Astrocyte (in vitro differentiated cells and primary cell): Measurements from ENCODE around the gene SRGN. TPM values are rescaled to one million over a fixed set of nuclear protein-coding genes. Genes with fewer than 3 reads are reported as not detected.

ENCODE experiments used
- DNase-seq: peaks from one replicate; pipeline ENCODE4 v3.0.0-alpha.2; 2010; ENCODE audit warnings: low read depth
- FAIRE-seq: peaks from 2 replicates; lab custom pipeline; 2011; peaks lifted over from hg19 to GRCh38; lab: Jason Lieb, UNC
- H2AFZ ChIP-seq: 2 replicates; pipeline ENCODE4 v1.6.0; 2012; ENCODE audit warnings: low read depth, low read length, inconsistent platforms
- H3K27ac ChIP-seq: 2 replicates; pipeline ENCODE4 v1.5.1; 2011; ENCODE audit warnings: low read depth, low read length, inconsistent platforms
- H3K27me3 ChIP-seq: 2 replicates; pipeline ENCODE4 v1.6.0; 2011; ENCODE audit warnings: low read length, inconsistent platforms; ENCODE audit not compliant: insufficient read depth
- H3K36me3 ChIP-seq: 2 replicates; pipeline ENCODE4 v1.5.1; 2011; ENCODE audit warnings: low read length, inconsistent platforms; ENCODE audit not compliant: insufficient read depth
- H3K4me1 ChIP-seq: 2 replicates; pipeline ENCODE4 v1.5.1; 2011; ENCODE audit warnings: low read length, inconsistent platforms; ENCODE audit not compliant: insufficient read depth
- H3K4me2 ChIP-seq: 2 replicates; pipeline ENCODE4 v1.6.0; 2012; ENCODE audit warnings: low read length, inconsistent platforms
- H3K4me3 ChIP-seq: 2 replicates; pipeline ENCODE4 v1.5.1; 2011; ENCODE audit warnings: low read depth, mild to moderate bottlenecking, low read length, inconsistent platforms; ENCODE audit not compliant: insufficient read depth
- H3K79me2 ChIP-seq: 2 replicates; pipeline ENCODE4 v1.6.0; 2012; ENCODE audit warnings: mild to moderate bottlenecking, low read length, inconsistent platforms; ENCODE audit not compliant: insufficient read depth
- H3K9ac ChIP-seq: 2 replicates; pipeline ENCODE4 v1.6.0; 2012; ENCODE audit warnings: mild to moderate bottlenecking, low read length, inconsistent platforms
- H3K9me3 ChIP-seq: 2 replicates; pipeline ENCODE4 v1.5.1; 2012; ENCODE audit warnings: low read depth, mild to moderate bottlenecking, low read length, inconsistent platforms; ENCODE audit not compliant: insufficient read depth
- H4K20me1 ChIP-seq: 2 replicates; pipeline ENCODE4 v1.6.0; 2012; ENCODE audit warnings: low read length, inconsistent platforms; ENCODE audit not compliant: insufficient read depth
- H3K27ac Mint-ChIP-seq: one replicate; pipeline ENCODE4 v1.8.0; 2021; ENCODE audit warnings: mild to moderate bottlenecking, mixed read lengths; ENCODE audit not compliant: unreplicated experiment
- H3K27me3 Mint-ChIP-seq: one replicate; pipeline ENCODE4 v1.8.0; 2021; ENCODE audit warnings: low read depth, mixed read lengths; ENCODE audit not compliant: unreplicated experiment
- H3K36me3 Mint-ChIP-seq: one replicate; pipeline ENCODE4 v1.8.0; 2021; ENCODE audit warnings: low read depth, mixed read lengths; ENCODE audit not compliant: unreplicated experiment
- H3K4me1 Mint-ChIP-seq: one replicate; pipeline ENCODE4 v1.8.0; 2021; ENCODE audit warnings: low read depth, mixed read lengths; ENCODE audit not compliant: unreplicated experiment
- H3K4me3 Mint-ChIP-seq: one replicate; pipeline ENCODE4 v1.8.0; 2021; ENCODE audit warnings: mild to moderate bottlenecking, moderate library complexity, mixed read lengths; ENCODE audit not compliant: unreplicated experiment
- H3K9me3 Mint-ChIP-seq: one replicate; pipeline ENCODE4 v1.8.0; 2021; ENCODE audit warnings: mild to moderate bottlenecking, mixed read lengths; ENCODE audit not compliant: unreplicated experiment
- CTCF ChIP-seq: IDR thresholded peaks from 2 replicates; pipeline ENCODE4 v1.5.1; 2011; ENCODE audit warnings: low read depth, mild to moderate bottlenecking, inconsistent platforms, low read length, moderate library complexity; ENCODE audit not compliant: insufficient read depth
- EZH2 ChIP-seq: IDR thresholded peaks from 2 replicates; pipeline ENCODE4 v1.6.1; 2012; ENCODE audit warnings: mild to moderate bottlenecking, low read length, inconsistent platforms; ENCODE audit not compliant: insufficient read depth
- total RNA-seq: library from RNA; stranded (reverse); gene quantifications from 2 replicates; pipeline ENCODE4 v1.2.1, GENCODE V29; 2021

Gene SRGN
- total RNA-seq, 1 donor from 2014 or later: 0.30 TPM

GRCh38 chr10:69142983-69143382 lies 55.1 kb downstream of the SRGN start:
- no peaks in the 10 kb centered on the region for H3K9me3 Mint-ChIP-seq
- H3K4me3 ChIP-seq: no peak overlapping the region
- H3K4me3 Mint-ChIP-seq: no peak overlapping the region
- peaks cover 2% of the 10 kb centered on the region for H3K36me3 Mint-ChIP-seq
- H3K79me2 ChIP-seq: peaks cover 80% of the 10 kb centered on the region
- H3K27me3 ChIP-seq: no peaks in the 10 kb centered on the region
- H3K27ac ChIP-seq: no peak overlapping the region
- no peak overlapping the region for H3K27ac Mint-ChIP-seq
- TF ChIP-seq EZH2 (no peak), CTCF (no peak)
- peaks cover 34% of the 10 kb centered on the region for H4K20me1 ChIP-seq
- FAIRE-seq (no peak), DNase-seq (no peak)
- no peaks in the 10 kb centered on the region for H3K27me3 Mint-ChIP-seq
- no peak overlapping the region for H2AFZ ChIP-seq
- H3K9ac ChIP-seq: no peak overlapping the region
- H3K4me1 Mint-ChIP-seq: no peaks in the 10 kb centered on the region
- no peak overlapping the region for H3K4me2 ChIP-seq
- no peaks in the 10 kb centered on the region for H3K36me3 ChIP-seq
- H3K4me1 ChIP-seq: no peaks in the 10 kb centered on the region
- no peaks in the 10 kb centered on the region for H3K9me3 ChIP-seq

- H3K4me1 Mint-ChIP-seq: no peaks in the 10 kb centered on the region
- DNase-seq (no peak), FAIRE-seq (no peak)
- Histone ChIP-seq H3K36me3 (no peaks in the 10 kb centered on the region), H2AFZ (no peak overlapping the region), H3K27me3 (no peaks in the 10 kb centered on the region), H3K9me3 (no peaks in the 10 kb centered on the region), H4K20me1 (peaks cover 36% of the 10 kb centered on the region), H3K4me2 (no peak overlapping the region), H3K79me2 (peaks cover 75% of the 10 kb centered on the region), H3K4me3 (no peak overlapping the region), H3K27ac (no peak overlapping the region), H3K9ac (no peak overlapping the region), H3K4me1 (no peaks in the 10 kb centered on the region)
- peaks cover 2% of the 10 kb centered on the region for H3K36me3 Mint-ChIP-seq
- no peaks in the 10 kb centered on the region for H3K27me3 Mint-ChIP-seq
- H3K4me3 Mint-ChIP-seq: no peak overlapping the region
- no peaks in the 10 kb centered on the region for H3K9me3 Mint-ChIP-seq
- TF ChIP-seq CTCF (no peak), EZH2 (no peak)
- no peak overlapping the region for H3K27ac Mint-ChIP-seq
Measured at GRCh38 chr10:69145329-69145728, 57.4 kb downstream of the SRGN start.

GRCh38 chr10:69145864-69146263 lies 58.0 kb downstream of the SRGN start:
- Mint-ChIP-seq H3K27me3 (no peaks in the 10 kb centered on the region), H3K4me1 (no peaks in the 10 kb centered on the region), H3K4me3 (no peak overlapping the region), H3K36me3 (peaks cover 2% of the 10 kb centered on the region), H3K27ac (no peak overlapping the region), H3K9me3 (no peaks in the 10 kb centered on the region)
- TF ChIP-seq EZH2 (no peak), CTCF (no peak)
- Histone ChIP-seq H3K27me3 (no peaks in the 10 kb centered on the region), H3K9ac (no peak overlapping the region), H3K9me3 (no peaks in the 10 kb centered on the region), H4K20me1 (peaks cover 31% of the 10 kb centered on the region), H3K4me2 (no peak overlapping the region), H3K36me3 (no peaks in the 10 kb centered on the region), H3K4me3 (no peak overlapping the region), H3K27ac (no peak overlapping the region), H3K4me1 (no peaks in the 10 kb centered on the region), H2AFZ (no peak overlapping the region), H3K79me2 (peaks cover 70% of the 10 kb centered on the region)
- no peak for FAIRE-seq
- no peak for DNase-seq
